GM23338 (cell line): ENCODE measurements around the gene C11orf91. TPM values are rescaled to one million over a fixed set of nuclear protein-coding genes. Genes with fewer than 3 reads are reported as not detected.

Experiments
- ATAC-seq: fragments of 200-7000 bp; cut with Tn5 transposase; 3 replicates; pipeline ENCODE4 v1.9.1; 2020
- DNase-seq: peaks from one replicate; pipeline ENCODE4 v3.0.0-alpha.2; 2015; ENCODE audit warnings: low spot score
- H2AFZ ChIP-seq: fragments of 200-600 bp; sonication (generic); 2 replicates; pipeline ENCODE4 v1.8.0; 2016; ENCODE audit warnings: antibody characterized with exemption, mild to moderate bottlenecking, moderate library complexity
- H3F3A ChIP-seq: fragments of 200-600 bp; sonication (generic); replicated peaks from 2 replicates; pipeline ENCODE4 v1.8.0; 2017; ENCODE audit warnings: antibody characterized with exemption, mixed run types, low read depth
- H3K27ac ChIP-seq: fragments of 200-600 bp; sonication (generic); 2 replicates; pipeline ENCODE4 v1.6.1; 2016; ENCODE audit warnings: low read depth
- H3K27me3 ChIP-seq: fragments of 200-600 bp; sonication (generic); 2 replicates; pipeline ENCODE4 v1.8.0; 2016; ENCODE audit warnings: mild to moderate bottlenecking, mixed run types, moderate library complexity; ENCODE audit not compliant: insufficient read depth
- H3K36me3 ChIP-seq: fragments of 200-600 bp; sonication (generic); 2 replicates; pipeline ENCODE4 v1.8.0; 2016; ENCODE audit warnings: mild to moderate bottlenecking; ENCODE audit not compliant: insufficient read depth
- H3K4me1 ChIP-seq: fragments of 200-600 bp; sonication (generic); 2 replicates; pipeline ENCODE4 v1.8.0; 2016; ENCODE audit warnings: mild to moderate bottlenecking, moderate library complexity; ENCODE audit not compliant: insufficient read depth
- H3K4me2 ChIP-seq: fragments of 200-600 bp; sonication (generic); 2 replicates; pipeline ENCODE4 v1.7.1; 2017; ENCODE audit warnings: mixed run types
- H3K4me3 ChIP-seq: fragments of 200-600 bp; sonication (generic); 2 replicates; pipeline ENCODE4 v1.6.1; 2016; ENCODE audit warnings: mixed run types
- H3K79me2 ChIP-seq: fragments of 200-600 bp; sonication (generic); replicated peaks from 2 replicates; pipeline ENCODE4 v1.8.0; 2017; ENCODE audit warnings: mild to moderate bottlenecking; ENCODE audit not compliant: insufficient read depth
- H3K9me2 ChIP-seq: fragments of 200-600 bp; sonication (generic); 2 replicates; pipeline ENCODE4 v1.8.0; 2017; ENCODE audit not compliant: insufficient read depth
- H4K20me1 ChIP-seq: fragments of 200-600 bp; sonication (generic); replicated peaks from 2 replicates; pipeline ENCODE4 v1.8.0; 2017; ENCODE audit warnings: mild to moderate bottlenecking; ENCODE audit not compliant: insufficient read depth
- H3K27ac Mint-ChIP-seq: 2 replicates; pipeline ENCODE4 v1.8.0; 2020; ENCODE audit warnings: inconsistent platforms, mild to moderate bottlenecking, moderate library complexity, mixed read lengths
- H3K27me3 Mint-ChIP-seq: 3 replicates; pipeline ENCODE4 v1.8.0; 2022; ENCODE audit warnings: low read depth, mild to moderate bottlenecking, moderate library complexity, mixed read lengths, inconsistent platforms; ENCODE audit not compliant: insufficient read depth, poor library complexity
- H3K36me3 Mint-ChIP-seq: 3 replicates; pipeline ENCODE4 v1.8.0; 2021; ENCODE audit warnings: low read depth, mild to moderate bottlenecking, inconsistent platforms, moderate library complexity, mixed read lengths
- H3K4me1 Mint-ChIP-seq: 3 replicates; pipeline ENCODE4 v1.8.0; 2020; ENCODE audit warnings: mild to moderate bottlenecking, inconsistent platforms, mixed read lengths
- H3K4me3 Mint-ChIP-seq: 3 replicates; pipeline ENCODE4 v1.8.0; 2021; ENCODE audit warnings: moderate library complexity, mild to moderate bottlenecking, inconsistent platforms, mixed read lengths
- H3K9me3 Mint-ChIP-seq: 3 replicates; pipeline ENCODE4 v1.8.0; 2020; ENCODE audit warnings: moderate library complexity, mild to moderate bottlenecking, inconsistent platforms, mixed read lengths
- CREB1 ChIP-seq: fragments of 250-450 bp; sonication (Bioruptor Pico); IDR thresholded peaks from 2 replicates; pipeline ENCODE4 v1.5.0; 2020; ENCODE audit warnings: low read depth, mild to moderate bottlenecking, moderate library complexity
- EZH2 ChIP-seq: fragments of 200-600 bp; sonication (generic); IDR thresholded peaks from one replicate; pipeline ENCODE4 v1.8.0; 2017; ENCODE audit warnings: antibody characterized with exemption, mild to moderate bottlenecking, low read depth; ENCODE audit not compliant: unreplicated experiment
- EZH2phosphoT487 ChIP-seq: fragments of 200-600 bp; sonication (generic); IDR thresholded peaks from one replicate; pipeline ENCODE4 v1.8.1; 2018; ENCODE audit warnings: antibody characterized with exemption; ENCODE audit not compliant: unreplicated experiment
- JUNB ChIP-seq: IDR thresholded peaks from one replicate; pipeline ENCODE4 v1.6.1; 2016; ENCODE audit warnings: antibody characterized with exemption; ENCODE audit not compliant: unreplicated experiment
- NANOG ChIP-seq: IDR thresholded peaks from 2 replicates; pipeline ENCODE4 v1.6.1; 2016; ENCODE audit warnings: antibody characterized with exemption, borderline replicate concordance
- POLR2AphosphoS5 ChIP-seq: IDR thresholded peaks from 2 replicates; pipeline ENCODE4 v1.6.1; 2016; ENCODE audit warnings: antibody characterized with exemption, low read depth
- STAT1 ChIP-seq: IDR thresholded peaks from one replicate; pipeline ENCODE4 v1.6.1; 2016; ENCODE audit warnings: antibody characterized with exemption; ENCODE audit not compliant: unreplicated experiment
- ZNF114 ChIP-seq: fragments of 250-450 bp; sonication (Bioruptor Pico); IDR thresholded peaks from 2 replicates; pipeline ENCODE4 v1.5.0; 2020; ENCODE audit warnings: mild to moderate bottlenecking, moderate library complexity
- ZNF331 ChIP-seq: fragments of 250-450 bp; sonication (Bioruptor Pico); IDR thresholded peaks from 2 replicates; pipeline ENCODE4 v1.5.0; 2020; ENCODE audit warnings: low read depth, mild to moderate bottlenecking, moderate library complexity
- polyA plus RNA-seq: library from polyadenylated mRNA; unstranded; fragments of >200 nt; fragmentation: Nextera tagmentation; extraction: Ambion mirVana; gene quantifications from 2 replicates; pipeline ENCODE4 v1.2.1, GENCODE V29; 2016
- total RNA-seq: library from RNA; depleted of rRNA; stranded (reverse); fragments of >200 nt; shearing (Covaris generic); gene quantifications from 2 replicates; pipeline ENCODE4 v1.2.3, GENCODE V29; 2014
- TF ChIP-seq, protein P1 (sequence below), 2 experiments: fragments of 200-600 bp in 1 of 2; sonication (generic) in 1 of 2; conservative IDR thresholded peaks; 2 replicates each; pipeline versions ENCODE4 v1.5.1 to v1.6.1; 2016 to 2017; ENCODE audit warnings: antibody characterized with exemption in 2 of 2, low read depth in 2 of 2, mild to moderate bottlenecking in 2 of 2, moderate library complexity in 1 of 2
- TF ChIP-seq, protein P2 (sequence below): IDR thresholded peaks from 2 replicates; pipeline ENCODE4 v1.6.1; 2016; ENCODE audit warnings: antibody characterized with exemption
- TF ChIP-seq, protein P3 (sequence below): fragments of 250-450 bp; sonication (Bioruptor Pico); IDR thresholded peaks from 2 replicates; pipeline ENCODE4 v1.5.0; 2020; ENCODE audit warnings: mild to moderate bottlenecking, moderate library complexity

The C11orf91 gene
- total and polyA plus RNA-seq, 2 experiments from 2014 or later: not detected

DNA sequence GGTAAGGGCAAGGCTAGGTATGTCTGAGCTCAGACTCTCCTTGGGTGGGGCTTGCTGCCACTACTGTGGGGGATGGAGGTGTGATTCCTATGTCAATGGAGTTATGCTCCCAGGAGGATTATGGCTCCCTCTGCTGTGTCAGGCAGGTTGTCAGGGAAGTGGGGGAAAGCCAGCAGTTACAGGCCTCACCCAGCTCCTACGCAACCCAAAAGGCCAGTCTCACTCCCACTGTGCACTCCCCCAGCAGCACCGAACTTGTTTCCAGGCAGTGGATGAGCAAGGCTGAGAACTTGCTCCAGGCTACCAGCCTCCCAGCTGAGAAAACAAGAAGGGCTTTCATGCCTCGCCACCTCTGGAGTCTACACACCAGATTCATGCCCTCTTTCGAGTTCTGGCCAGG lies 18.2 kb downstream of the C11orf91 start (continued):
- TF ChIP-seq, protein P1, sequence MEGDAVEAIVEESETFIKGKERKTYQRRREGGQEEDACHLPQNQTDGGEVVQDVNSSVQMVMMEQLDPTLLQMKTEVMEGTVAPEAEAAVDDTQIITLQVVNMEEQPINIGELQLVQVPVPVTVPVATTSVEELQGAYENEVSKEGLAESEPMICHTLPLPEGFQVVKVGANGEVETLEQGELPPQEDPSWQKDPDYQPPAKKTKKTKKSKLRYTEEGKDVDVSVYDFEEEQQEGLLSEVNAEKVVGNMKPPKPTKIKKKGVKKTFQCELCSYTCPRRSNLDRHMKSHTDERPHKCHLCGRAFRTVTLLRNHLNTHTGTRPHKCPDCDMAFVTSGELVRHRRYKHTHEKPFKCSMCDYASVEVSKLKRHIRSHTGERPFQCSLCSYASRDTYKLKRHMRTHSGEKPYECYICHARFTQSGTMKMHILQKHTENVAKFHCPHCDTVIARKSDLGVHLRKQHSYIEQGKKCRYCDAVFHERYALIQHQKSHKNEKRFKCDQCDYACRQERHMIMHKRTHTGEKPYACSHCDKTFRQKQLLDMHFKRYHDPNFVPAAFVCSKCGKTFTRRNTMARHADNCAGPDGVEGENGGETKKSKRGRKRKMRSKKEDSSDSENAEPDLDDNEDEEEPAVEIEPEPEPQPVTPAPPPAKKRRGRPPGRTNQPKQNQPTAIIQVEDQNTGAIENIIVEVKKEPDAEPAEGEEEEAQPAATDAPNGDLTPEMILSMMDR (conservative IDR thresholded peaks at IDR 0.05; ENCODE audit: low read depth in 2 of 2): peak; percentile 29 to 77
- TF ChIP-seq STAT1: no peak

DNA sequence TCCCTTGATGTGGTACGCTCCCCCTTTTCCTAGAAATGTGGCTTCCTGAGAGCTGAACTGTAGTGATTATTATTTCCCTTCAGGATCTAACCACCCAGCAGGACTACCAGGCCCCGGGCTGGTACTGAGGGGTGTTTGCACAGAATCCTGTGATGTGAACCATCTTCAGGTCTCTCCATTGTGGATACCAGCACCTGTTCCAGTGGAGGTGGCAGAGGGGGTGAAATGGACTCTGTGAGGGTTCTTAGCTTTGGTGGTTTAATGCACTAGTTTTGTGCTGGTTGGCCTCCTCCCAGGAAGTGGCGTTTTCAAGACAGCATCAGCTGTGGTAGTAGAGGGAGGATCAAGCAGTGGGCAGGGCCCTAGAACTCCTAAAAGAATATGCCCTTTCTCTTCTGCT lies 18.6 kb downstream of the C11orf91 start:
- no peak for DNase-seq
- H3K36me3 ChIP-seq: no peaks in the 10 kb centered on the region
- H3K4me2 ChIP-seq: no peak overlapping the region
- Mint-ChIP-seq H3K27ac (no peak overlapping the region), H3K9me3 (peaks cover 10% of the 10 kb centered on the region; the same call in 2 of the 3 replicates), H3K36me3 (no peaks in the 10 kb centered on the region), H3K4me1 (peaks cover 19% of the 10 kb centered on the region), H3K4me3 (no peak overlapping the region), H3K27me3 (peaks cover 8% of the 10 kb centered on the region)
- no peak overlapping the region for H3K27ac ChIP-seq
- no peak overlapping the region for H3K4me3 ChIP-seq
- H3K4me1 ChIP-seq: peaks cover 17% of the 10 kb centered on the region
- H3F3A ChIP-seq: no peaks in the 10 kb centered on the region
- no peak for ATAC-seq
- peak overlapping the region; percentile 56; the same call in 1 of the 2 replicates for H2AFZ ChIP-seq
- H3K27me3 ChIP-seq: no peaks in the 10 kb centered on the region
- H3K79me2 ChIP-seq: no peaks in the 10 kb centered on the region
- peaks cover under 1% of the 10 kb centered on the region for H3K9me2 ChIP-seq
- H4K20me1 ChIP-seq: no peaks in the 10 kb centered on the region
- TF ChIP-seq POLR2AphosphoS5 (no peak), ZNF331 (no peak), ZNF114 (no peak), STAT1 (no peak), EZH2phosphoT487 (no peak), EZH2 (no peak), NANOG (no peak), JUNB (no peak), CREB1 (no peak)
- TF ChIP-seq, protein P1 (conservative IDR thresholded peaks at IDR 0.05; ENCODE audit: low read depth in 2 of 2): no peak
- TF ChIP-seq, protein P2, sequence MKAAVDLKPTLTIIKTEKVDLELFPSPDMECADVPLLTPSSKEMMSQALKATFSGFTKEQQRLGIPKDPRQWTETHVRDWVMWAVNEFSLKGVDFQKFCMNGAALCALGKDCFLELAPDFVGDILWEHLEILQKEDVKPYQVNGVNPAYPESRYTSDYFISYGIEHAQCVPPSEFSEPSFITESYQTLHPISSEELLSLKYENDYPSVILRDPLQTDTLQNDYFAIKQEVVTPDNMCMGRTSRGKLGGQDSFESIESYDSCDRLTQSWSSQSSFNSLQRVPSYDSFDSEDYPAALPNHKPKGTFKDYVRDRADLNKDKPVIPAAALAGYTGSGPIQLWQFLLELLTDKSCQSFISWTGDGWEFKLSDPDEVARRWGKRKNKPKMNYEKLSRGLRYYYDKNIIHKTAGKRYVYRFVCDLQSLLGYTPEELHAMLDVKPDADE: no peak
- TF ChIP-seq, protein P3, sequence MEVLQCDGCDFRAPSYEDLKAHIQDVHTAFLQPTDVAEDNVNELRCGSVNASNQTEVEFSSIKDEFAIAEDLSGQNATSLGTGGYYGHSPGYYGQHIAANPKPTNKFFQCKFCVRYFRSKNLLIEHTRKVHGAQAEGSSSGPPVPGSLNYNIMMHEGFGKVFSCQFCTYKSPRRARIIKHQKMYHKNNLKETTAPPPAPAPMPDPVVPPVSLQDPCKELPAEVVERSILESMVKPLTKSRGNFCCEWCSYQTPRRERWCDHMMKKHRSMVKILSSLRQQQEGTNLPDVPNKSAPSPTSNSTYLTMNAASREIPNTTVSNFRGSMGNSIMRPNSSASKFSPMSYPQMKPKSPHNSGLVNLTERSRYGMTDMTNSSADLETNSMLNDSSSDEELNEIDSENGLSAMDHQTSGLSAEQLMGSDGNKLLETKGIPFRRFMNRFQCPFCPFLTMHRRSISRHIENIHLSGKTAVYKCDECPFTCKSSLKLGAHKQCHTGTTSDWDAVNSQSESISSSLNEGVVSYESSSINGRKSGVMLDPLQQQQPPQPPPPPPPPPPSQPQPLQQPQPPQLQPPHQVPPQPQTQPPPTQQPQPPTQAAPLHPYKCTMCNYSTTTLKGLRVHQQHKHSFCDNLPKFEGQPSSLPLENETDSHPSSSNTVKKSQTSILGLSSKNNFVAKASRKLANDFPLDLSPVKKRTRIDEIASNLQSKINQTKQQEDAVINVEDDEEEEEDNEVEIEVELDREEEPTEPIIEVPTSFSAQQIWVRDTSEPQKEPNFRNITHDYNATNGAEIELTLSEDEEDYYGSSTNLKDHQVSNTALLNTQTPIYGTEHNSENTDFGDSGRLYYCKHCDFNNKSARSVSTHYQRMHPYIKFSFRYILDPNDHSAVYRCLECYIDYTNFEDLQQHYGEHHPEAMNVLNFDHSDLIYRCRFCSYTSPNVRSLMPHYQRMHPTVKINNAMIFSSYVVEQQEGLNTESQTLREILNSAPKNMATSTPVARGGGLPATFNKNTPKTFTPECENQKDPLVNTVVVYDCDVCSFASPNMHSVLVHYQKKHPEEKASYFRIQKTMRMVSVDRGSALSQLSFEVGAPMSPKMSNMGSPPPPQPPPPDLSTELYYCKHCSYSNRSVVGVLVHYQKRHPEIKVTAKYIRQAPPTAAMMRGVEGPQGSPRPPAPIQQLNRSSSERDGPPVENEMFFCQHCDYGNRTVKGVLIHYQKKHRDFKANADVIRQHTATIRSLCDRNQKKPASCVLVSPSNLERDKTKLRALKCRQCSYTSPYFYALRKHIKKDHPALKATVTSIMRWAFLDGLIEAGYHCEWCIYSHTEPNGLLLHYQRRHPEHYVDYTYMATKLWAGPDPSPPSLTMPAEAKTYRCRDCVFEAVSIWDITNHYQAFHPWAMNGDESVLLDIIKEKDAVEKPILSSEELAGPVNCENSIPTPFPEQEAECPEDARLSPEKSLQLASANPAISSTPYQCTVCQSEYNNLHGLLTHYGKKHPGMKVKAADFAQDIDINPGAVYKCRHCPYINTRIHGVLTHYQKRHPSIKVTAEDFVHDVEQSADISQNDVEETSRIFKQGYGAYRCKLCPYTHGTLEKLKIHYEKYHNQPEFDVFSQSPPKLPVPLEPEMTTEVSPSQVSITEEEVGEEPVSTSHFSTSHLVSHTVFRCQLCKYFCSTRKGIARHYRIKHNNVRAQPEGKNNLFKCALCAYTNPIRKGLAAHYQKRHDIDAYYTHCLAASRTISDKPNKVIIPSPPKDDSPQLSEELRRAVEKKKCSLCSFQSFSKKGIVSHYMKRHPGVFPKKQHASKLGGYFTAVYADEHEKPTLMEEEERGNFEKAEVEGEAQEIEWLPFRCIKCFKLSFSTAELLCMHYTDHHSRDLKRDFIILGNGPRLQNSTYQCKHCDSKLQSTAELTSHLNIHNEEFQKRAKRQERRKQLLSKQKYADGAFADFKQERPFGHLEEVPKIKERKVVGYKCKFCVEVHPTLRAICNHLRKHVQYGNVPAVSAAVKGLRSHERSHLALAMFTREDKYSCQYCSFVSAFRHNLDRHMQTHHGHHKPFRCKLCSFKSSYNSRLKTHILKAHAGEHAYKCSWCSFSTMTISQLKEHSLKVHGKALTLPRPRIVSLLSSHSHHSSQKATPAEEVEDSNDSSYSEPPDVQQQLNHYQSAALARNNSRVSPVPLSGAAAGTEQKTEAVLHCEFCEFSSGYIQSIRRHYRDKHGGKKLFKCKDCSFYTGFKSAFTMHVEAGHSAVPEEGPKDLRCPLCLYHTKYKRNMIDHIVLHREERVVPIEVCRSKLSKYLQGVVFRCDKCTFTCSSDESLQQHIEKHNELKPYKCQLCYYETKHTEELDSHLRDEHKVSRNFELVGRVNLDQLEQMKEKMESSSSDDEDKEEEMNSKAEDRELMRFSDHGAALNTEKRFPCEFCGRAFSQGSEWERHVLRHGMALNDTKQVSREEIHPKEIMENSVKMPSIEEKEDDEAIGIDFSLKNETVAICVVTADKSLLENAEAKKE (CRISPR knock-in tag): no peak
